GM18526 (cell line): ENCODE results near the gene SGSH.

Source experiments
- POLR2A ChIP-seq: IDR thresholded peaks from 3 replicates; pipeline ENCODE4 v1.6.1; 2011; ENCODE audit not compliant: insufficient read length; ENCODE audit errors: extremely low read depth

The SGSH gene

GRCh38 chr17:80244871-80245509, 24.9 kb upstream of the SGSH start:
- no peak for TF ChIP-seq POLR2A

- TF ChIP-seq POLR2A: no peak
Observed at GRCh38 chr17:80243526-80244433, 23.6 kb upstream of the SGSH start.

DNA sequence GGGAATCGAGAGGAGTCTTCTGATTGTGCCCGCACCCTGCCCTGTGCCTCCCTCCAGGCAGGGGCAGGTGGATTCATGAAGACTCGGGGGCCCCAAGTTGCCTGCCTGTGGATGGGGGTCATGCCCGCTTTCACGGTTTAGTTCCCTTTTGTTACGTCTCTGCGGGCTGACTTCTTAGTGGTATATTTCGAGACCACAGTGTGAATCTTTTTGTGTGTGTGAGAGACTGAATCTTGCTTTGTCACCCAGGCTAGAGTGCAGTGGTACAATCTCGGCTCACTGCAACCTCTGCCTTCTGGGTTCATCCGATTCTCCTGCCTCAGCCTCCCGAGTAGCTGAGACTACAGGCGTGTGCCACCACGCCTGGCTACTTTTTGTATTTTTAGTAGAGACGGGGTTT, 22.4 kb upstream of the SGSH start:
- TF ChIP-seq POLR2A: no peak

- no peak for TF ChIP-seq POLR2A
Observed at GRCh38 chr17:80237386-80237785, 17.3 kb upstream of the SGSH start.

GRCh38 chr17:80236911-80237310, 16.8 kb upstream of the SGSH start:
- TF ChIP-seq POLR2A: no peak

GRCh38 chr17:80233202-80233601, 13.1 kb upstream of the SGSH start:
- TF ChIP-seq POLR2A: no peak

- TF ChIP-seq POLR2A: no peak
Observed at GRCh38 chr17:80232438-80232837, 12.3 kb upstream of the SGSH start.

DNA sequence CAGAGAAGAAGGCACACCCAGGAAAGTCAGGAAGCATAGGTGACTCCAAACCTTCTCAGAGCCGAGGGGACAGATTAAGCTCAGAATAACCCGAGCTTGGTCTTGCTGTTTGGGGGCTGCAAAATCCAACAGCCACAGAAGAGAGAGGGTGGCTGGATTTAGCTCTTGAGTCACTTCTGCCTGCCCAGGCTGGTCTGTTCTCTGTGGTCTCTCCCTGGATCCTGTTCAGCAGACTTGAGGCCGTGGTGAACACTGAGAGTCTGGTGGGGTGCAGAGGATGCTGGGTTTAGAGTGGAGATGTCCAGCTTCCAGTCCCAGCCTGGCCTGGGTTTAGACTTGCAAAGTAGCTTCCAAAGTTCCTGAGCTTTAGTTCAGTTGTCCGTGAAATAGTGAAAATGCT, 8.9 kb upstream of the SGSH start:
- TF ChIP-seq POLR2A: no peak

DNA sequence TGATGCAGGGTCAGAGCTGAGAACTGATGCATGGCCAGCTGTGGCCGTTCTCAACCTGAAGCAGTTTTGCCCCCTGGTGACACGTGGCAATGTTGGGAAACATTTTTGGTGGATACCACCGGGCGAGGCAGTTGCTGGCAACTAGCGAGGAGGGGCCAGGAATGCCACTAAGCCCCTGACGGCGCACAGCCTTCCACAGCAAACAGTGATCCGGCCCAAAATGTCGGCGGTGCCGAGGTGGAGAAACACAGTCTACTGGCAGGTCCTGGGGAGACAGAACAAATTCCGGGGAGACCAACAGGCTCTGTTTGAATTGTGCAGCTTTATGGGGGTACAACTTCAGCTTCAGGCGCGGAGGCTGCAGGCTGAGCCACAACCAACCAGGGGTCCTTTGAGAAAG, 8.3 kb upstream of the SGSH start:
- no peak for TF ChIP-seq POLR2A

GRCh38 chr17:80227666-80228065, 7.5 kb upstream of the SGSH start:
- no peak for TF ChIP-seq POLR2A

- TF ChIP-seq POLR2A: no peak
Observed at GRCh38 chr17:80227156-80227555, 7.0 kb upstream of the SGSH start.

- TF ChIP-seq POLR2A: no peak
Observed at GRCh38 chr17:80225230-80225629, 5.1 kb upstream of the SGSH start.

- no peak for TF ChIP-seq POLR2A
Observed at GRCh38 chr17:80224683-80225082, 4.5 kb upstream of the SGSH start.

GRCh38 chr17:80223838-80224497, 3.8 kb upstream of the SGSH start:
- TF ChIP-seq POLR2A: no peak

DNA sequence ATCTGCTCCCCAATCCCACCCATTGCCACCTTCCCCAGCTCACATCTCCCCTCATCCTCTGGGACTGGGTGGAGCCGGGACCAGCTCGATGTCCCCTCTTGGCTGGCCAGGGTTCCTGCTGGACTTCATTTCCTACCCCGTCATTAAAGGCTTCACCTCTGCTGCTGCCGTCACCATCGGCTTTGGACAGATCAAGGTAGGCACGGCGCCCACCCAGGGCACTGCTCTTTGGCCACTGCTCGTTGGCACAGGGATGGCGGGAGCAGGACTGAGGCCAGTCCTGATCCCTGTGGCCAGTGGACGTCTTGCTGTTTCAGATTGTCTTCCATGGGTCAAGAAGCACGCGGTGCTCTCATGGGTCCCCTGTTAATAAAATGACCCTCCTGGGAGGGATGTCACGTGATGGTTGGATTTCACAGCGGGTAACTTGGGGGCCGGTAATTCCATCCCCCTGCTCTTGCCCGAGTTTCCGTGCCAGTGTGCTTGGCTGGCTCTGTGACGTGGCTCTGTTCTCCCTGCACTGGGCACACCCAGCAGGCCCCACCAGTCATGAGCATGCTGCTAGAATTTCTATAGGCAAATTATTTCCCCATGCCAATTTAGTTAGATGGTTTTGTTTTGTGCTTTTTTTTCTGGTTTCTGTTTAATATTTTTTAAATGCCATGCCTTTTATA, 3.1 kb upstream of the SGSH start:
- TF ChIP-seq POLR2A: no peak
